Kidney glomerular epithelial cell (primary cell): ENCODE results near the gene CD34.

ENCODE experiments used
- DNase-seq: peaks from one replicate; lab custom pipeline; 2025; lab: John Stamatoyannopoulos, UW

The CD34 gene

DNA sequence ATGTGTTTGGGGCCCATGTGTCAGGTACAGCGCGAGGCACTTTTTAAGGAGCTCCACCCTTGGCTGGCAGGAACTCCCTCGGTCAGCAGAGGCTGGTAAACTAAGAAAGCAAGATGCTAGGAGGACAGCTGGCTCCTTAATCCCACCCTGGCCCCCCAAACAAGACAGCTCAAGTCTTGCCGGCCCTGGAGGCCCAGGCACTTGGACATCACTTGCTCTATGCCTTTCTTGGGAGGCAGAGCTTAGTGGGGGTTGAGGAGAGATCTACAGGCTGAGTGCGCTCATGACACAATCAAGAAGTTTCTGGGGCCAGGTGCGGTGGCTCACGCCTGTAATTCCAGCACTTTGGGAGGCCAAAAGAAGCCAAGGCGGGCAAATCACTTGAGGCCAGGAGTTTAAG is 78.1 kb downstream of the CD34 start:
- no peak for DNase-seq

DNA sequence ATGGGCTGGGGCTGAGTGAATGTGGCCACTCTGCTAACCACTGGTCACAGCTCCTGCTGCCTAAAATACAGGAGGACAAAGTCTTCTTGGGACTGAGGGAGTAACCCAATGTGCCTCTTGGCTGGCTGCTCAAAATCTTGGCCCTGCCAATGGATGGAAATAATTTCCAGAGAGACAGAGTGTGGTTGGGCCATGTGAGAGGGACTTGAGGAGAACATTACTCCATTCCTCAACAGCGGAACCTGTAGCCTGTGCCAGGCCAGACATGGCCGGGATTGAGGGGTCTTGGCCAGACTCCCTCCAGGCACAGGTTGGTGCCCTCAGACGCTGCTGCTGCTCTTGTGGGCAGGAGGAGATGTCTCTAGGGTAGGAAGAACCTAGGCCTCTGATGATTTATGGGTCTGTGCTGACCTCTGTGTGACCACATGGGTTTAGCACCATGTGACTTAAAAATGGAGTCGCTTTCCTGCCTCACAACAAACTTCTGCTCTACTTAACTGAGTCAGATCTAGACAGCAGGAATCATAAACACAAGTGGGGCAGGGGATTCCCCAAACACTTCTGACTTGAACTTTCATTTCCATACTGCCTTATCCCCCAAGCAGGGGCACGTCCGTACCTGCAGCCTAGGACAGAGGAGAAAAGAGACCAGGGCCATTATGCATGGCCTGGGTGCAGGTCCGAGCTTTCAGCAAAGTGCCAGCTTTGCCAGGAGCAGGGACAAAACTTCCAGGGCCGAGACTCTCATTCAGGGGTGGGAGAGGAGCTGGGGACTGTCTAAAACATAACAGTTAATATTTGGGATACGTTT is 79.2 kb downstream of the CD34 start:
- DNase-seq = no peak
